ENCODE data around the gene CERS6. TPM values are rescaled to one million over a fixed set of nuclear protein-coding genes. Genes with fewer than 3 reads are reported as not detected.

The CERS6 gene
- total and polyA plus RNA-seq, 2 experiments from 2014 or later: 7.4 to 35.0 TPM

GRCh38 chr2:168478206-168478605, 22.1 kb downstream of the CERS6 start:
- peak; percentile 46 for DNase-seq (ENCODE audit: low spot score)
- H3K4me3 ChIP-seq: no peak overlapping the region
- H3K79me2 ChIP-seq (replicated peaks; ENCODE audit: insufficient read depth): peaks cover 100% of the 10 kb centered on the region

More at GRCh38 chr2:168478206-168478605, 22.1 kb downstream of the CERS6 start:
- no peak overlapping the region for H2AFZ ChIP-seq
- H3K27me3 ChIP-seq (ENCODE audit: insufficient read depth): no peaks in the 10 kb centered on the region
- H3K4me3 Mint-ChIP-seq: no peak overlapping the region
- peaks cover 31% of the 10 kb centered on the region for H3K4me1 ChIP-seq (ENCODE audit: insufficient read depth)
- no peaks in the 10 kb centered on the region for H3K36me3 Mint-ChIP-seq (ENCODE audit: low read depth)
- peaks cover 5% of the 10 kb centered on the region for H3K27me3 Mint-ChIP-seq (ENCODE audit: insufficient read depth, low read depth, poor library complexity)
- H3K9me3 Mint-ChIP-seq: no peaks in the 10 kb centered on the region
- no peaks in the 10 kb centered on the region for H3K9me2 ChIP-seq (ENCODE audit: insufficient read depth)
- H3K36me3 ChIP-seq (ENCODE audit: insufficient read depth): no peaks in the 10 kb centered on the region
- no peak overlapping the region for H3K27ac ChIP-seq (ENCODE audit: low read depth)
- no peak overlapping the region for H3K4me2 ChIP-seq
- peak; percentile 66 for ATAC-seq
- peaks cover 49% of the 10 kb centered on the region for H3K4me1 Mint-ChIP-seq
- H3K27ac Mint-ChIP-seq: no peak overlapping the region
- peaks cover 4% of the 10 kb centered on the region for H4K20me1 ChIP-seq (replicated peaks; ENCODE audit: insufficient read depth)
- no peaks in the 10 kb centered on the region for H3F3A ChIP-seq (replicated peaks; ENCODE audit: low read depth)
- no peak for TF ChIP-seq POLR2AphosphoS5 (IDR thresholded peaks at IDR 0.05; ENCODE audit: low read depth)
- no peak for TF ChIP-seq ETS1 (IDR thresholded peaks at IDR 0.05)
- TF ChIP-seq NANOG (IDR thresholded peaks at IDR 0.05; ENCODE audit: borderline replicate concordance): no peak
- no peak for TF ChIP-seq STAT1 (IDR thresholded peaks at IDR 0.05; ENCODE audit: unreplicated experiment)
- TF ChIP-seq JUNB (IDR thresholded peaks at IDR 0.05; ENCODE audit: unreplicated experiment): no peak
- no peak for TF ChIP-seq ZNF114 (CRISPR knock-in tag; IDR thresholded peaks at IDR 0.05)
- TF ChIP-seq ZNF462 (CRISPR knock-in tag; IDR thresholded peaks at IDR 0.05): no peak
- no peak for TF ChIP-seq EZH2phosphoT487 (IDR thresholded peaks at IDR 0.05; ENCODE audit: unreplicated experiment)
- no peak for TF ChIP-seq CTCF (conservative IDR thresholded peaks at IDR 0.05; ENCODE audit: low read depth in 2 of 2)
- no peak for TF ChIP-seq REST (IDR thresholded peaks at IDR 0.05; ENCODE audit: unreplicated experiment)
- TF ChIP-seq ZNF331 (CRISPR knock-in tag; IDR thresholded peaks at IDR 0.05; ENCODE audit: low read depth): no peak
- no peak for TF ChIP-seq EZH2 (IDR thresholded peaks at IDR 0.05; ENCODE audit: low read depth, unreplicated experiment)
- TF ChIP-seq CREB1 (CRISPR knock-in tag; IDR thresholded peaks at IDR 0.05; ENCODE audit: low read depth): no peak
